Hepatocyte (in vitro differentiated cells): ENCODE measurements around the gene XRCC2.

Source experiments
- CTCF ChIP-seq: fragments of 200-600 bp; sonication (generic); IDR thresholded peaks from 2 replicates; pipeline ENCODE4 v1.5.1; 2016; ENCODE audit warnings: antibody characterized with exemption, mild to moderate bottlenecking; ENCODE audit not compliant: poor library complexity
- EZH2 ChIP-seq: fragments of 200-600 bp; sonication (generic); IDR thresholded peaks from 2 replicates; pipeline ENCODE4 v1.6.1; 2016; ENCODE audit warnings: antibody characterized with exemption, mild to moderate bottlenecking, borderline replicate concordance
- EZH2phosphoT487 ChIP-seq: fragments of 200-600 bp; sonication (generic); IDR thresholded peaks from one replicate; pipeline ENCODE4 v1.6.1; 2018; ENCODE audit warnings: antibody characterized with exemption, mild to moderate bottlenecking, low read depth, moderate library complexity; ENCODE audit not compliant: unreplicated experiment, severe bottlenecking

- no peak for TF ChIP-seq CTCF
- TF ChIP-seq EZH2phosphoT487: no peak
- no peak for TF ChIP-seq EZH2
These were observed 67.3 kb downstream of the XRCC2 start for GRCh38 chr7:152608656-152609055.
